ENCODE data around the gene COIL. TPM values are rescaled to one million over a fixed set of nuclear protein-coding genes. Genes with fewer than 3 reads are reported as not detected.

COIL gene
- total and polyA plus RNA-seq, 2 of the 13 experiments (the other 11 are each of a cell fraction or from before 2014, with no cell fraction given), result 8.1 to 29.4 TPM

DNA sequence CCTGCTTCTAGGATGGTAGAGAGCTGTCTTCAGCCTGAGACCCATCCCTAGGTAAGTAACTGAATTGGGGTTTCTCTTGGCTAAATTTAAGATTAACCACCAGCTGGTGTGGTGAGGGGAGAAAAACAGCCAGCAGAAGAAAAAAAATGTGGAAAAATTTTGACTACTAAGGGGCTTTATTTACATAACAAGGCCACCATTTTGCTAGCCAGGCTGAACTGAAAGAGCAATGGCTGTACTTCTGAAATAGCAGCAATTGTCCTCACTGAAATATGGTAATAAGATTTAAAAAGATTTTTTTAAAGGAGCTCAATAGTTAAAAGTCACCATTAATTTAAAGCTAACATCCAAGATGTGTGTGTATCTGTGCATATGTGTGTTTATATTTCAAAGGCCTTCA, 34.6 kb downstream of the COIL start (continued):
- TF ChIP-seq, protein P1, sequence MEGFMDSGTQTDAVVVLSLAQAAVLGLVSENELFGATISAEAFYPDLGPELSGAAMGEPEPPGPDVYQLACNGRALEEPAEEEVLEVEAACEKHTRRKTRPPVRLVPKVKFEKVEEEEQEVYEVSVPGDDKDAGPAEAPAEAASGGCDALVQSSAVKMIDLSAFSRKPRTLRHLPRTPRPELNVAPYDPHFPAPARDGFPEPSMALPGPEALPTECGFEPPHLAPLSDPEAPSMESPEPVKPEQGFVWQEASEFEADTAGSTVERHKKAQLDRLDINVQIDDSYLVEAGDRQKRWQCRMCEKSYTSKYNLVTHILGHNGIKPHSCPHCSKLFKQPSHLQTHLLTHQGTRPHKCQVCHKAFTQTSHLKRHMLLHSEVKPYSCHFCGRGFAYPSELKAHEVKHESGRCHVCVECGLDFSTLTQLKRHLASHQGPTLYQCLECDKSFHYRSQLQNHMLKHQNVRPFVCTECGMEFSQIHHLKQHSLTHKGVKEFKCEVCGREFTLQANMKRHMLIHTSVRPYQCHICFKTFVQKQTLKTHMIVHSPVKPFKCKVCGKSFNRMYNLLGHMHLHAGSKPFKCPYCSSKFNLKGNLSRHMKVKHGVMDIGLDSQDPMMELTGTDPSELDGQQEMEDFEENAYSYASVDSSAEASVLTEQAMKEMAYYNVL (CRISPR knock-in tag; IDR thresholded peaks at IDR 0.05; ENCODE audit: borderline replicate concordance), result no peak
- TF ChIP-seq IKZF1 (IDR thresholded peaks at IDR 0.05), result no peak

DNA sequence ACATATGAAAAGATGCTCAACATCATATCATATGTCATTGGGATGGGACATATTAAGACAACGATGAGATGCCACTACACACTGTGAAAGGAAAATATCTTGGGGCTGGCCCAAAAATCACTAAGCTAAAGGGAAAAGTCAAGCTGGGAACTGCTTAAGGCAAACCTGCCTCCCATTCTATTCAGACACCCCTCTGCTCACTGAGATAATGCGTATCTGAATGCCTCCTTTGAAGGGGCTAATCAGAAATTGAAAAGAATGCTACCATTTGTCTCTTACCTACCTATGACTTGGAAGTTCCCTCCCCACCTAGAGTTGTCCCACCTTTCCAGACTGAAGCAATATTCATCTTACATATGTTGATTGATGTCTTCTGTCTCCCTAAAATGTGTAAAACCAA, 35.8 kb downstream of the COIL start:
- Histone ChIP-seq H4K20me1 (ENCODE audit: insufficient read depth, low read length) (no peaks in the 10 kb centered on the region), H3K36me3 (replicated peaks in 1 of 2; ENCODE audit: control insufficient read depth in 1 of 2, insufficient read depth in 2 of 2, low read length in 2 of 2) (no peaks in the 10 kb centered on the region), H3K4me2 (ENCODE audit: low read depth, low read length) (no peak overlapping the region), H3K27ac (ENCODE audit: extremely low read length, insufficient read depth, low read length) (no peak overlapping the region), H3K9ac (ENCODE audit: insufficient read depth, low read depth, low read length) (no peak overlapping the region), H3K79me2 (ENCODE audit: insufficient read depth, low read length) (no peaks in the 10 kb centered on the region), H3K27me3 (ENCODE audit: control insufficient read depth in 1 of 2, insufficient read depth in 2 of 2, low read length in 2 of 2) (no peaks in the 10 kb centered on the region), H3K4me3 (replicated peaks in 1 of 3; ENCODE audit: insufficient read depth in 1 of 3, low read depth in 2 of 3, low read length in 3 of 3) (no peak overlapping the region), H3K9me3 (ENCODE audit: low read length) (peaks cover 18% of the 10 kb centered on the region), H3K4me1 (ENCODE audit: insufficient read depth, low read length) (no peaks in the 10 kb centered on the region), H2AFZ (ENCODE audit: low read length) (no peak overlapping the region)
- ATAC-seq (no peak), DNase-seq (ENCODE audit: low spot score) (no peak), FAIRE-seq (no peak)
- 82% methylated on average over 2 of the region's 2 CpGs for WGBS (ENCODE audit: low lambda C conversion rate)
- in situ Hi-C loops (cut with HindIII; ENCODE audit: extremely low pct_ligation_motif_present, low pct_unique_long_range_greater_than_20kb) (no loop called here), intact Hi-C loops (cut with micrococcal nuclease; ENCODE audit: unreplicated experiment) (no loop called here)
- BruUV-seq (replicated peaks), result no TSS peak
- no peak for TF ChIP-seq ZNF335 (CRISPR knock-in tag; IDR thresholded peaks at IDR 0.05)
- TF ChIP-seq ZNF382 (CRISPR knock-in tag; IDR thresholded peaks at IDR 0.05; ENCODE audit: borderline replicate concordance), result no peak
- no peak for TF ChIP-seq ISL2 (CRISPR knock-in tag; IDR thresholded peaks at IDR 0.05)
- no peak for TF ChIP-seq POLR2A (IDR thresholded peaks at IDR 0.05; ENCODE audit: insufficient read depth in 1 of 2, low read depth in 2 of 2, low read length in 2 of 2)
- TF ChIP-seq TGIF2 (CRISPR knock-in tag; IDR thresholded peaks at IDR 0.05), result no peak
- TF ChIP-seq ZNF777 (CRISPR knock-in tag; IDR thresholded peaks at IDR 0.05), result no peak
- no peak for TF ChIP-seq ZNF460 (CRISPR knock-in tag; IDR thresholded peaks at IDR 0.05; ENCODE audit: borderline replicate concordance)
- TF ChIP-seq ZNF326 (CRISPR knock-in tag; IDR thresholded peaks at IDR 0.05; ENCODE audit: borderline replicate concordance), result no peak
- TF ChIP-seq ZNF432 (CRISPR knock-in tag; IDR thresholded peaks at IDR 0.05; ENCODE audit: borderline replicate concordance), result no peak
- no peak for TF ChIP-seq SUZ12 (IDR thresholded peaks at IDR 0.05; ENCODE audit: low read depth, low read length)
- no peak for TF ChIP-seq NR3C1 (CRISPR knock-in tag; IDR thresholded peaks at IDR 0.05)
- no peak for TF ChIP-seq BHLHE40 (IDR thresholded peaks at IDR 0.05; ENCODE audit: low read length)
- TF ChIP-seq ZNF530 (CRISPR knock-in tag; IDR thresholded peaks at IDR 0.05; ENCODE audit: low read depth), result no peak
- TF ChIP-seq TAF1 (CRISPR knock-in tag; IDR thresholded peaks at IDR 0.05), result no peak
- TF ChIP-seq ZNF260 (CRISPR knock-in tag; IDR thresholded peaks at IDR 0.05; ENCODE audit: borderline replicate concordance, low read depth), result no peak
- TF ChIP-seq KAT7 (CRISPR knock-in tag; IDR thresholded peaks at IDR 0.05; ENCODE audit: borderline replicate concordance), result no peak
- TF ChIP-seq, protein P2, sequence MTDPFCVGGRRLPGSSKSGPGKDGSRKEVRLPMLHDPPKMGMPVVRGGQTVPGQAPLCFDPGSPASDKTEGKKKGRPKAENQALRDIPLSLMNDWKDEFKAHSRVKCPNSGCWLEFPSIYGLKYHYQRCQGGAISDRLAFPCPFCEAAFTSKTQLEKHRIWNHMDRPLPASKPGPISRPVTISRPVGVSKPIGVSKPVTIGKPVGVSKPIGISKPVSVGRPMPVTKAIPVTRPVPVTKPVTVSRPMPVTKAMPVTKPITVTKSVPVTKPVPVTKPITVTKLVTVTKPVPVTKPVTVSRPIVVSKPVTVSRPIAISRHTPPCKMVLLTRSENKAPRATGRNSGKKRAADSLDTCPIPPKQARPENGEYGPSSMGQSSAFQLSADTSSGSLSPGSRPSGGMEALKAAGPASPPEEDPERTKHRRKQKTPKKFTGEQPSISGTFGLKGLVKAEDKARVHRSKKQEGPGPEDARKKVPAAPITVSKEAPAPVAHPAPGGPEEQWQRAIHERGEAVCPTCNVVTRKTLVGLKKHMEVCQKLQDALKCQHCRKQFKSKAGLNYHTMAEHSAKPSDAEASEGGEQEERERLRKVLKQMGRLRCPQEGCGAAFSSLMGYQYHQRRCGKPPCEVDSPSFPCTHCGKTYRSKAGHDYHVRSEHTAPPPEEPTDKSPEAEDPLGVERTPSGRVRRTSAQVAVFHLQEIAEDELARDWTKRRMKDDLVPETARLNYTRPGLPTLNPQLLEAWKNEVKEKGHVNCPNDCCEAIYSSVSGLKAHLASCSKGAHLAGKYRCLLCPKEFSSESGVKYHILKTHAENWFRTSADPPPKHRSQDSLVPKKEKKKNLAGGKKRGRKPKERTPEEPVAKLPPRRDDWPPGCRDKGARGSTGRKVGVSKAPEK (CRISPR knock-in tag; IDR thresholded peaks at IDR 0.05; ENCODE audit: borderline replicate concordance), result no peak
- TF ChIP-seq DNMT3B (CRISPR knock-in tag; conservative IDR thresholded peaks at IDR 0.05), result no peak
- no peak for TF ChIP-seq MAZ (IDR thresholded peaks at IDR 0.05; ENCODE audit: borderline replicate concordance, low read depth, low read length)
- no peak for TF ChIP-seq MAZ (CRISPR knock-in tag; IDR thresholded peaks at IDR 0.05; ENCODE audit: low read depth)
- CTCF ChIA-PET (ENCODE audit: low intra/inter-chr PET ratio, low total read pairs), result no interaction called here
- POLR2A ChIA-PET, result interaction anchor here (4.2 kb wide), 1 partner anchor 11 kb away, joined by 21 read pairs; the partner anchor contains the start of gene TRIM25
